Lower leg skin (tissue), 3 donors: ENCODE results near the gene MYO9B.

Source experiments
- POLR2A ChIP-seq, 2 donors: fragments of 450-650 bp; IDR thresholded peaks; one replicate each; pipeline ENCODE4 v1.6.1; 2016 to 2017; ENCODE audit warnings: antibody characterized with exemption in 2 of 2, mild to moderate bottlenecking in 1 of 2, moderate library complexity in 1 of 2
- TF ChIP-seq, protein P1 (sequence below), 3 donors: fragments of 450-650 bp; IDR thresholded peaks; one replicate each; pipeline ENCODE4 v1.5.1; 2016; ENCODE audit warnings: antibody characterized with exemption in 3 of 3, mild to moderate bottlenecking in 3 of 3, moderate library complexity in 2 of 3

DNA sequence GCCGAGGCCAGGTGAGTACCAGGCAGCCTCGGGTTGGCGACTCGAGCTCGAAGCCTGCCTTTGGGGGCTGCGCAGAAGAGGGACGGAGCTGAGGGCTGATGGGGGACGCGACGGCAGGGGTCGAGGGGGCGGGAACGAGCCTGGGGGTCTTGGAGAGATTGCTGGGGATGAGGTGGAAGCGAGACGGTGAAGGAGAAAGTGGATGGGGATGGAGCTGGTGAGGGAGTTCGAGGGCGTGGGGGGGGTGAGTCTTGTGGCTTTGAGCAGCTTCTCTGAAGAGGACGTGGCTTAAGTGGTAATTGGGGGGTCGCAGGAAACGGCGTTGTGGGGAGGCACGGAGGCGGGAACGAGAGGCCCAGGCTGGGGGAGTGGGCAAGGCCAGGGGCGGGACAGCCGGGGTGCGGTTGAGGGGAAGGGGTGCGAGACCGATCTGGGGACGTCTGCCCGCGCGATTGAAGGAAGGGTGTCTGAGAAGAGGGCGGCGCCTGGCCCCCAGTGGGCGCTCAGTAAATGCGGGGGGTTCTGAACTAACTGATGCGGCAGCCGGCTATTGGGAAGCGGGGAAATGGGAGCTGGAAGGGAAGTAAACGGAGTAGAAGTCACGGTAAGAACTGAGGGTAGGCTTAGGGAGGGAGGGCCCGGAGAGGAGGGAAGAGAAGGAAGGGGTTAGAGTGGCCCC, 426 bp downstream of the MYO9B start:
- TF ChIP-seq, protein P1, sequence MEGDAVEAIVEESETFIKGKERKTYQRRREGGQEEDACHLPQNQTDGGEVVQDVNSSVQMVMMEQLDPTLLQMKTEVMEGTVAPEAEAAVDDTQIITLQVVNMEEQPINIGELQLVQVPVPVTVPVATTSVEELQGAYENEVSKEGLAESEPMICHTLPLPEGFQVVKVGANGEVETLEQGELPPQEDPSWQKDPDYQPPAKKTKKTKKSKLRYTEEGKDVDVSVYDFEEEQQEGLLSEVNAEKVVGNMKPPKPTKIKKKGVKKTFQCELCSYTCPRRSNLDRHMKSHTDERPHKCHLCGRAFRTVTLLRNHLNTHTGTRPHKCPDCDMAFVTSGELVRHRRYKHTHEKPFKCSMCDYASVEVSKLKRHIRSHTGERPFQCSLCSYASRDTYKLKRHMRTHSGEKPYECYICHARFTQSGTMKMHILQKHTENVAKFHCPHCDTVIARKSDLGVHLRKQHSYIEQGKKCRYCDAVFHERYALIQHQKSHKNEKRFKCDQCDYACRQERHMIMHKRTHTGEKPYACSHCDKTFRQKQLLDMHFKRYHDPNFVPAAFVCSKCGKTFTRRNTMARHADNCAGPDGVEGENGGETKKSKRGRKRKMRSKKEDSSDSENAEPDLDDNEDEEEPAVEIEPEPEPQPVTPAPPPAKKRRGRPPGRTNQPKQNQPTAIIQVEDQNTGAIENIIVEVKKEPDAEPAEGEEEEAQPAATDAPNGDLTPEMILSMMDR (IDR thresholded peaks at IDR 0.05) = no peak
- TF ChIP-seq POLR2A (IDR thresholded peaks at IDR 0.05) = no peak
